ENCODE results near the gene TFAP2B. TPM values are rescaled to one million over a fixed set of nuclear protein-coding genes. Genes with fewer than 3 reads are reported as not detected.

Gene TFAP2B
- total RNA-seq, 2 donors from 2014 or later = not detected

- Mint-ChIP-seq H3K27ac (no peak overlapping the region), H3K27me3 (ENCODE audit: insufficient read depth) (peaks cover 1% of the 10 kb centered on the region), H3K36me3 (ENCODE audit: low read depth) (no peaks in the 10 kb centered on the region), H3K9me3 (no peaks in the 10 kb centered on the region), H3K4me1 (peaks cover 12% of the 10 kb centered on the region), H3K4me3 (no peak overlapping the region)
- Histone ChIP-seq H3K27me3 (ENCODE audit: control insufficient read depth, insufficient read depth, low read length, poor library complexity, severe bottlenecking) (peaks cover 14% of the 10 kb centered on the region), H3K4me3 (ENCODE audit: low read length) (no peak overlapping the region), H3K9me3 (ENCODE audit: control insufficient read depth, low read length) (no peaks in the 10 kb centered on the region), H3K4me1 (ENCODE audit: control insufficient read depth, insufficient read depth, low read length) (no peaks in the 10 kb centered on the region), H3K9ac (ENCODE audit: extremely low read depth, low read length, poor library complexity, severe bottlenecking) (no peak overlapping the region), H3K27ac (ENCODE audit: low read depth, low read length) (no peak overlapping the region), H3K36me3 (ENCODE audit: control insufficient read depth, insufficient read depth, low read length) (no peaks in the 10 kb centered on the region)
- no peak for TF ChIP-seq CTCF (conservative IDR thresholded peaks at IDR 0.05)
- 79% methylated on average over 1 of the region's 1 CpG; no CpG with 5 or more reads in 1 of the 2 experiments for WGBS, 2 experiments (ENCODE audit: insufficient coverage in 1 of 2, insufficient read length in 1 of 2)
- DNase-seq = no peak
Observed at GRCh38 chr6:50785921-50786320, 32.8 kb upstream of the TFAP2B start.

GRCh38 chr6:50791900-50792508 lies 26.7 kb upstream of the TFAP2B start:
- no peaks in the 10 kb centered on the region for H3K9me3 ChIP-seq (ENCODE audit: control insufficient read depth, low read length)
- Mint-ChIP-seq H3K4me1 (peaks cover 12% of the 10 kb centered on the region), H3K9me3 (no peaks in the 10 kb centered on the region), H3K4me3 (no peak overlapping the region), H3K36me3 (ENCODE audit: low read depth) (no peaks in the 10 kb centered on the region), H3K27me3 (ENCODE audit: insufficient read depth) (peaks cover 44% of the 10 kb centered on the region), H3K27ac (no peak overlapping the region)
- no peak overlapping the region for H3K27ac ChIP-seq (ENCODE audit: low read depth, low read length)
- H3K36me3 ChIP-seq (ENCODE audit: control insufficient read depth, insufficient read depth, low read length) = no peaks in the 10 kb centered on the region
- peak; percentile 90 for TF ChIP-seq CTCF (conservative IDR thresholded peaks at IDR 0.05)
- peak; percentile 51 for DNase-seq
- peaks cover 57% of the 10 kb centered on the region for H3K27me3 ChIP-seq (ENCODE audit: control insufficient read depth, insufficient read depth, low read length, poor library complexity, severe bottlenecking)
- no peak overlapping the region for H3K4me3 ChIP-seq (ENCODE audit: low read length)
- no peaks in the 10 kb centered on the region for H3K4me1 ChIP-seq (ENCODE audit: control insufficient read depth, insufficient read depth, low read length)
- H3K9ac ChIP-seq (ENCODE audit: extremely low read depth, low read length, poor library complexity, severe bottlenecking) = no peak overlapping the region
- 0 to 14% methylated on average over 2 to 3 of the region's 3 CpGs for WGBS, 2 experiments (ENCODE audit: insufficient coverage in 1 of 2, insufficient read length in 1 of 2)

- no peak overlapping the region for H3K27ac Mint-ChIP-seq
- Histone ChIP-seq H3K27me3 (ENCODE audit: control insufficient read depth, insufficient read depth, low read length, poor library complexity, severe bottlenecking) (peaks cover 57% of the 10 kb centered on the region), H3K36me3 (ENCODE audit: control insufficient read depth, insufficient read depth, low read length) (no peaks in the 10 kb centered on the region), H3K27ac (ENCODE audit: low read depth, low read length) (no peak overlapping the region), H3K9me3 (ENCODE audit: control insufficient read depth, low read length) (no peaks in the 10 kb centered on the region), H3K9ac (ENCODE audit: extremely low read depth, low read length, poor library complexity, severe bottlenecking) (no peak overlapping the region), H3K4me1 (ENCODE audit: control insufficient read depth, insufficient read depth, low read length) (no peaks in the 10 kb centered on the region), H3K4me3 (ENCODE audit: low read length) (no peak overlapping the region)
- H3K4me3 Mint-ChIP-seq = no peak overlapping the region
- 60 to 93% methylated on average over 1 of the region's 1 CpG for WGBS, 2 experiments (ENCODE audit: insufficient coverage in 1 of 2, insufficient read length in 1 of 2)
- DNase-seq = no peak
- H3K27me3 Mint-ChIP-seq (ENCODE audit: insufficient read depth) = peaks cover 44% of the 10 kb centered on the region
- no peak for TF ChIP-seq CTCF (conservative IDR thresholded peaks at IDR 0.05)
- H3K4me1 Mint-ChIP-seq = peaks cover 10% of the 10 kb centered on the region
- no peaks in the 10 kb centered on the region for H3K36me3 Mint-ChIP-seq (ENCODE audit: low read depth)
- H3K9me3 Mint-ChIP-seq = no peaks in the 10 kb centered on the region
Observed at GRCh38 chr6:50792771-50793170, 25.9 kb upstream of the TFAP2B start.

Data from endodermal cell (in vitro differentiated cells).